Liver (tissue), 9 donors: ENCODE results near the gene NIT1. TPM values are rescaled to one million over a fixed set of nuclear protein-coding genes. Genes with fewer than 3 reads are reported as not detected.

Experiments used
- DNase-seq: peaks from one replicate; pipeline ENCODE4 v3.0.0-alpha.2; 2017; ENCODE audit warnings: low spot score
- H3K27ac ChIP-seq, 2 donors: one replicate each; pipeline ENCODE4 v1.7.0; 2013; ENCODE audit warnings: inconsistent platforms in 2 of 2, low read length in 2 of 2, control low read depth in 1 of 2, low read depth in 1 of 2, mild to moderate bottlenecking in 1 of 2
- H3K27me3 ChIP-seq, 4 donors: one replicate each; pipeline versions ENCODE4 v1.6.1 to v1.7.0; 2013; ENCODE audit warnings: low read length in 3 of 4, inconsistent platforms in 1 of 4, mild to moderate bottlenecking in 1 of 4, moderate library complexity in 1 of 4; ENCODE audit not compliant: control insufficient read depth in 4 of 4, insufficient read depth in 4 of 4
- H3K36me3 ChIP-seq, 4 donors: one replicate each; pipeline versions ENCODE4 v1.6.1 to v1.7.0; 2013; ENCODE audit warnings: low read length in 3 of 4, mild to moderate bottlenecking in 3 of 4, low read depth in 1 of 4, moderate library complexity in 1 of 4; ENCODE audit not compliant: control insufficient read depth in 4 of 4, insufficient read depth in 3 of 4
- H3K4me1 ChIP-seq, 4 donors: one replicate each; pipeline versions ENCODE4 v1.6.1 to v1.7.0; 2013; ENCODE audit warnings: low read length in 3 of 4, mild to moderate bottlenecking in 3 of 4, moderate library complexity in 1 of 4; ENCODE audit not compliant: control insufficient read depth in 4 of 4, insufficient read depth in 4 of 4
- H3K4me3 ChIP-seq, 3 donors: one replicate each; pipeline versions ENCODE4 v1.6.1 to v1.7.0; 2013; ENCODE audit warnings: low read length in 3 of 3, control low read depth in 1 of 3, low read depth in 1 of 3, mild to moderate bottlenecking in 1 of 3
- H3K9ac ChIP-seq, 2 donors: one replicate each; pipeline ENCODE4 v1.7.0; 2013; ENCODE audit warnings: low read length in 2 of 2, mild to moderate bottlenecking in 2 of 2, moderate library complexity in 2 of 2, control low read depth in 1 of 2, low read depth in 1 of 2
- H3K9me3 ChIP-seq, 4 donors: one replicate each; pipeline versions ENCODE4 v1.6.1 to v1.7.0; 2013; ENCODE audit warnings: low read length in 3 of 4; ENCODE audit not compliant: control insufficient read depth in 4 of 4
- CTCF ChIP-seq: fragments of 150-350 bp; IDR thresholded peaks from 2 replicates; pipeline ENCODE4 v1.5.1; 2017; ENCODE audit warnings: improper control_type of control experiment, low read depth, low read length; ENCODE audit not compliant: missing input control
- FOXA1 ChIP-seq: IDR thresholded peaks from 2 replicates; pipeline ENCODE4 v1.6.1; 2016; ENCODE audit warnings: antibody characterized with exemption
- FOXA2 ChIP-seq: IDR thresholded peaks from 2 replicates; pipeline ENCODE4 v1.6.1; 2016; ENCODE audit warnings: antibody characterized with exemption
- GABPA ChIP-seq, 2 donors: IDR thresholded peaks in 1 of 2; conservative IDR thresholded peaks in 1 of 2; 2 replicates each; pipeline ENCODE4 v1.6.1; 2016; ENCODE audit warnings: antibody characterized with exemption in 2 of 2, mild to moderate bottlenecking in 1 of 2, moderate library complexity in 1 of 2
- HNF4G ChIP-seq: IDR thresholded peaks from 2 replicates; pipeline ENCODE4 v1.6.1; 2016; ENCODE audit warnings: antibody characterized with exemption
- JUND ChIP-seq, 2 donors: IDR thresholded peaks; 2 replicates each; pipeline ENCODE4 v1.6.1; 2016; ENCODE audit warnings: antibody characterized with exemption in 2 of 2
- NR2F2 ChIP-seq: IDR thresholded peaks from 2 replicates; pipeline ENCODE4 v1.6.1; 2016; ENCODE audit warnings: antibody characterized with exemption
- RAD21 ChIP-seq, 2 donors: IDR thresholded peaks; 2 replicates each; pipeline ENCODE4 v1.6.1; 2016; ENCODE audit warnings: antibody characterized with exemption in 2 of 2, mild to moderate bottlenecking in 2 of 2
- REST ChIP-seq: IDR thresholded peaks from 2 replicates; pipeline ENCODE4 v1.6.1; 2016; ENCODE audit warnings: antibody characterized with exemption, mild to moderate bottlenecking
- RXRA ChIP-seq, 2 donors: IDR thresholded peaks; 2 replicates each; pipeline ENCODE4 v1.6.1; 2017 to 2018; ENCODE audit warnings: antibody characterized with exemption in 2 of 2, mild to moderate bottlenecking in 1 of 2
- TAF1 ChIP-seq: conservative IDR thresholded peaks from 2 replicates; pipeline ENCODE4 v1.6.1; 2016; ENCODE audit warnings: antibody characterized with exemption, mild to moderate bottlenecking
- WGBS: extraction: QIAGEN DNeasy Blood & Tissue Kit; methylation state at CpG from one replicate; pipeline ENCODE4 v1.1.7; 2013; 5-methylcytosine and 5-hydroxymethylcytosine counted together
- polyA plus RNA-seq, 2 donors: library from polyadenylated mRNA; stranded (reverse) in 1 of 2; unstranded in 1 of 2; fragments of 200-250 nt in 1 of 2; fragments of >200 nt in 1 of 2; fragmentation: Nextera tagmentation in 1 of 2; extraction: Ambion mirVana in 1 of 2; gene quantifications; one replicate each; pipeline versions ENCODE4 v1.2.1 to v1.2.3, GENCODE V29; 2013 to 2015
- total RNA-seq, 2 donors: library from RNA; depleted of rRNA; stranded (reverse); fragments of >200 nt; gene quantifications; one replicate each; pipeline ENCODE4 v1.2.3, GENCODE V29; 2014
- TF ChIP-seq, protein P1 (sequence below): IDR thresholded peaks from 2 replicates; pipeline ENCODE4 v1.6.1; 2016; ENCODE audit warnings: antibody characterized with exemption
- TF ChIP-seq, protein P2 (sequence below): IDR thresholded peaks from 2 replicates; pipeline ENCODE4 v1.6.1; 2016; ENCODE audit warnings: antibody characterized with exemption
- donor health status: healthy.
- donor health status: healthy.
- donor health status: healthy.
- donor health status: healthy.
- donor health status: healthy.

NIT1 gene
- total and polyA plus RNA-seq, 4 donors = 17.8 to 45.8 (median 39.3) TPM

DNA sequence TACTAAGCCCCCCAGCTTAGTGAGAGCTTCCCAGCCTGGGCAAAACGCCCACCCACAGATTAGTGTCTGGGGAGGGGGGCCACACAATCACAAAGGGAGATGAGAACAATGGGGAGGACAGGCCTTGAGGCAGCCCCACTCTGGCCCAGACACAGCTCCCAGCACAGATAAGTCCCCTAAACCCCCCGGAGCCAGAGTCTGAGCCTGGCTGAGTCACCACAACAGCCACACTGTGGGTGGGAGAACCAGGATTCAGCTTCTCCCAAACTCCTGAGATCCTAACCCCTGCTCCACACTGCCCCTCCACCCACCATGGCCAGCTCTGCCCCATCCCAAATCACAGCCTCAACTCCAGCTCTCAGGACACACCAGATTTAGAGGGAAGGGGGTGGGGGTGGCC is 32.7 kb upstream of the NIT1 start:
- Histone ChIP-seq H3K4me3 (no peak overlapping the region), H3K9ac (no peak overlapping the region), H3K9me3 (no peaks in the 10 kb centered on the region), H3K4me1 (peaks cover 0 to 1% (median 0%) of the 10 kb centered on the region in 4 donors), H3K27ac (no peak overlapping the region), H3K36me3 (no peaks in the 10 kb centered on the region), H3K27me3 (no peaks in the 10 kb centered on the region)
- DNase-seq = no peak
- TF ChIP-seq RXRA (IDR thresholded peaks at IDR 0.05) = no peak
- TF ChIP-seq HNF4G = no peak
- WGBS = 82% methylated on average over 2 of the region's 2 CpGs

GRCh38 chr1:161086457-161086856 is 31.4 kb upstream of the NIT1 start:
- Histone ChIP-seq H3K27me3 (no peaks in the 10 kb centered on the region), H3K4me1 (peaks cover 0 to 1% (median 0%) of the 10 kb centered on the region in 4 donors), H3K27ac (no peak overlapping the region), H3K4me3 (no peak overlapping the region), H3K36me3 (no peaks in the 10 kb centered on the region), H3K9ac (no peak overlapping the region), H3K9me3 (no peaks in the 10 kb centered on the region)
- TF ChIP-seq, protein P1, sequence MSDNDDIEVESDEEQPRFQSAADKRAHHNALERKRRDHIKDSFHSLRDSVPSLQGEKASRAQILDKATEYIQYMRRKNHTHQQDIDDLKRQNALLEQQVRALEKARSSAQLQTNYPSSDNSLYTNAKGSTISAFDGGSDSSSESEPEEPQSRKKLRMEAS = no peak
- no peak for TF ChIP-seq NR2F2
- TF ChIP-seq JUND (IDR thresholded peaks at IDR 0.05) = no peak
- TF ChIP-seq GABPA (IDR thresholded peaks at IDR 0.05 in 1 of 2, conservative IDR thresholded peaks at IDR 0.05 in 1 of 2) = no peak
- no peak for DNase-seq
- 78% methylated on average over 4 of the region's 4 CpGs for WGBS

DNA sequence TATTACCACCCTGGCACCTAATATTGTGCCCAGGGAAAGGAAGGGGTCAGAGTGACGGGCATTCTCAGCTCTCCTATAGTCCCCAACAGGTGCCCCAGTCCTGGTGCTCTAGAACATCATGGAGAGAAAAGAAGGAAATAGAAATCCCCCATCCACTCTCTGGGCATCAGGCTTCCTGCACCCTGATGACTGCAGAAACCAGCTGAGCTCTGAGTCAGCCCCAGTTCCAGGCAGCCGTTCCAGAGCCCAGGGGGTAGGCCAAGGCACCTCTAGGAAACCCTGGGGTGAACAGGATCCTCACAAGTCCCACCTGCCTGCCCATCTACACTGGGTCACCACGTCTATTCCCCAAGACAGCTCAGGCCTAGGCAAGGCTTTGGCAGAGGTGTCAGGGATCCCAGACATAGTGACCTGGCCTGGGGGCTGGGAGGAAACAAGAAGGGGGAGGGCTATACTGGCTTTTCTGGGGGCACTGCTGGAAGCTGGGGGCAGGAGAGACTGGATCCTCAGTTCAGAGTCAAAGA is 29.3 kb upstream of the NIT1 start:
- peaks cover 0 to 1% (median 0%) of the 10 kb centered on the region in 4 donors for H3K4me1 ChIP-seq
- H3K27me3 ChIP-seq = no peaks in the 10 kb centered on the region
- H3K36me3 ChIP-seq = no peaks in the 10 kb centered on the region
- H3K4me3 ChIP-seq = no peak overlapping the region
- WGBS = 84% methylated on average over 3 of the region's 3 CpGs
- no peak overlapping the region for H3K27ac ChIP-seq
- H3K9me3 ChIP-seq = no peaks in the 10 kb centered on the region
- no peak for DNase-seq
- no peak overlapping the region for H3K9ac ChIP-seq
- TF ChIP-seq, protein P1 = no peak

GRCh38 chr1:161089251-161089924 is 28.5 kb upstream of the NIT1 start, which contains the start of gene NECTIN4:
NECTIN4 (minus strand) TSS chr1:161089558; CDS start chr1:161089296, 262 bp downstream.
- Histone ChIP-seq H3K4me1 (peaks cover 0 to 1% (median 0%) of the 10 kb centered on the region in 4 donors), H3K27ac (no peak within 1 kb of the TSS), H3K4me3 (no peak within 1 kb of the TSS), H3K9me3 (no peaks in the 10 kb centered on the region), H3K27me3 (no peaks in the 10 kb centered on the region), H3K9ac (no peak within 1 kb of the TSS), H3K36me3 (no peaks in the 10 kb centered on the region)
- 73% methylated on average over 22 of the region's 22 CpGs for WGBS
- DNase-seq = no peak
- TF ChIP-seq TAF1 (no peak), CTCF (no peak), JUND (IDR thresholded peaks at IDR 0.05) (no peak), NR2F2 (no peak), REST (no peak), RAD21 (IDR thresholded peaks at IDR 0.05) (no peak), FOXA2 (no peak), FOXA1 (no peak)
- TF ChIP-seq, protein P1 = no peak
- TF ChIP-seq, protein P2, sequence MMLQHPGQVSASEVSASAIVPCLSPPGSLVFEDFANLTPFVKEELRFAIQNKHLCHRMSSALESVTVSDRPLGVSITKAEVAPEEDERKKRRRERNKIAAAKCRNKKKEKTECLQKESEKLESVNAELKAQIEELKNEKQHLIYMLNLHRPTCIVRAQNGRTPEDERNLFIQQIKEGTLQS = no peak
